Smooth muscle cell (in vitro differentiated cells): Measurements from ENCODE around the gene ERGIC1. TPM values are rescaled to one million over a fixed set of nuclear protein-coding genes. Genes with fewer than 3 reads are reported as not detected.

Source experiments
- DNase-seq: peaks from one replicate; lab custom pipeline; 2025; ENCODE audit not compliant: unreplicated experiment; lab: John Stamatoyannopoulos, UW
- H2AFZ ChIP-seq: fragments of 200-600 bp; sonication (generic); 2 replicates; pipeline ENCODE4 v1.6.0; 2016; ENCODE audit warnings: antibody characterized with exemption, low read depth, mild to moderate bottlenecking
- H3F3A ChIP-seq: fragments of 200-600 bp; sonication (generic); 2 replicates; pipeline ENCODE4 v1.6.0; 2017; ENCODE audit warnings: antibody characterized with exemption, low read depth
- H3K27ac ChIP-seq: fragments of 200-600 bp; sonication (generic); 2 replicates; pipeline ENCODE4 v1.5.1; 2016; ENCODE audit warnings: low read depth, mild to moderate bottlenecking
- H3K27me3 ChIP-seq: fragments of 200-600 bp; sonication (generic); 2 replicates; pipeline ENCODE4 v1.6.1; 2016; ENCODE audit warnings: low read depth, mild to moderate bottlenecking
- H3K36me3 ChIP-seq: fragments of 200-600 bp; sonication (generic); 2 replicates; pipeline ENCODE4 v1.5.1; 2016; ENCODE audit warnings: low read depth
- H3K4me1 ChIP-seq: fragments of 200-600 bp; sonication (generic); 2 replicates; pipeline ENCODE4 v1.5.1; 2016; ENCODE audit warnings: low read depth
- H3K4me2 ChIP-seq: fragments of 200-600 bp; sonication (generic); 2 replicates; pipeline ENCODE4 v1.6.0; 2016; ENCODE audit warnings: mild to moderate bottlenecking
- H3K4me3 ChIP-seq: fragments of 200-600 bp; sonication (generic); 2 replicates; pipeline ENCODE4 v1.5.1; 2016; ENCODE audit warnings: mild to moderate bottlenecking
- H3K79me2 ChIP-seq: fragments of 200-600 bp; sonication (generic); 2 replicates; pipeline ENCODE4 v1.6.0; 2016; ENCODE audit warnings: low read depth, mild to moderate bottlenecking
- H3K9ac ChIP-seq: fragments of 200-600 bp; sonication (generic); 2 replicates; pipeline ENCODE4 v1.6.0; 2016; ENCODE audit warnings: low read depth
- H3K9me3 ChIP-seq: fragments of 200-600 bp; sonication (generic); replicated peaks from 2 replicates; pipeline ENCODE4 v1.5.1; 2016; ENCODE audit warnings: low read depth
- H4K20me1 ChIP-seq: fragments of 200-600 bp; sonication (generic); 2 replicates; pipeline ENCODE4 v1.6.0; 2016; ENCODE audit warnings: low read depth
- CTCF ChIP-seq: fragments of 200-600 bp; sonication (generic); IDR thresholded peaks from 2 replicates; pipeline ENCODE4 v1.5.1; 2017; ENCODE audit warnings: borderline replicate concordance, mild to moderate bottlenecking, antibody characterized with exemption; ENCODE audit not compliant: insufficient read depth, poor library complexity, severe bottlenecking
- WGBS: methylation state at CpG from one replicate; pipeline ENCODE4 v1.1.7; 2016; ENCODE audit warnings: low lambda C conversion rate; 5-methylcytosine and 5-hydroxymethylcytosine counted together
- polyA plus RNA-seq: library from polyadenylated mRNA; unstranded; fragments of >200 nt; fragmentation: Nextera tagmentation; extraction: Ambion mirVana; gene quantifications from 2 replicates; pipeline ENCODE4 v1.2.1, GENCODE V29; 2016
- total RNA-seq: library from RNA; depleted of rRNA; stranded (reverse); fragments of >200 nt; gene quantifications from 2 replicates; pipeline ENCODE4 v1.2.3, GENCODE V29; 2014

ERGIC1 gene
- total and polyA plus RNA-seq, 2 experiments from 2014 or later: 38.2 to 140 TPM

GRCh38 chr5:172800088-172800551 is 33.9 kb upstream of the ERGIC1 start:
- Histone ChIP-seq H3K4me1 (no peaks in the 10 kb centered on the region), H3K4me2 (no peak overlapping the region)
- DNase-seq: no peak

DNA sequence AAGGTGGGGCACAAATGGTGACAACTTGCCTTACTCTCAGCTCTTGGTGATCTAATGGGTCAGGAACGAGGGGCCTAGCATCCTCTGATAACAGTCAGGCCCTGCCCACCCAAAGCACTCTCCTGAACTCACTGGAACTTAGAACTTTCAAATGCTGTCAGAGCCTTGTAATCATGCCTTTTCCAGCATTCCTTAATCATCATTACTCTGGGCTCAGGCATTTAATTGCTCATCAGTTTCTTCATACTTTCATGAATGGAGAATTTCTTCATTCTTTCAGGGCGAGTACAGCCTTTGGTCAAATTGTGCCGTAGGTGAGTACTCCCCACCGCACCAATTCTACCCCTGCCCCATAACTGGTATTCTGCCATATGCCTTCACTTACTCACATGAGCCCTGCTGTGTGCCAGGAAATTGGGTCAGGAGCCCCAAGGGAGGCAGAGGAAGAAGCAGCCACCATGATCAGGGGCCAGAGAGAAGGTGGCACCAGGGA is 32.8 kb upstream of the ERGIC1 start:
- Histone ChIP-seq H3K27ac (peak overlapping the region; percentile 84), H3K4me3 (no peak overlapping the region), H3K79me2 (no peaks in the 10 kb centered on the region), H3K27me3 (no peaks in the 10 kb centered on the region), H3K4me1 (no peaks in the 10 kb centered on the region), H3K9ac (peak overlapping the region; percentile 70), H2AFZ (no peak overlapping the region), H4K20me1 (no peaks in the 10 kb centered on the region), H3K9me3 (no peaks in the 10 kb centered on the region), H3K36me3 (no peaks in the 10 kb centered on the region), H3F3A (peaks cover 4% of the 10 kb centered on the region), H3K4me2 (no peak overlapping the region)
- DNase-seq: no peak
- WGBS: 41% methylated on average over 4 of the region's 4 CpGs
- TF ChIP-seq CTCF: no peak

More at GRCh38 chr5:172800088-172800551, 33.9 kb upstream of the ERGIC1 start:
- H3K4me3 ChIP-seq: no peak overlapping the region
- no peaks in the 10 kb centered on the region for H3K9me3 ChIP-seq
- peaks cover 4% of the 10 kb centered on the region for H3F3A ChIP-seq
- 40% methylated on average over 16 of the region's 16 CpGs for WGBS
- H3K27ac ChIP-seq: peak overlapping the region; percentile 84
- H3K79me2 ChIP-seq: no peaks in the 10 kb centered on the region
- no peaks in the 10 kb centered on the region for H3K36me3 ChIP-seq
- peak overlapping the region; percentile 56 for H3K9ac ChIP-seq
- no peak overlapping the region for H2AFZ ChIP-seq
- no peaks in the 10 kb centered on the region for H3K27me3 ChIP-seq
- no peaks in the 10 kb centered on the region for H4K20me1 ChIP-seq
- TF ChIP-seq CTCF: no peak

DNA sequence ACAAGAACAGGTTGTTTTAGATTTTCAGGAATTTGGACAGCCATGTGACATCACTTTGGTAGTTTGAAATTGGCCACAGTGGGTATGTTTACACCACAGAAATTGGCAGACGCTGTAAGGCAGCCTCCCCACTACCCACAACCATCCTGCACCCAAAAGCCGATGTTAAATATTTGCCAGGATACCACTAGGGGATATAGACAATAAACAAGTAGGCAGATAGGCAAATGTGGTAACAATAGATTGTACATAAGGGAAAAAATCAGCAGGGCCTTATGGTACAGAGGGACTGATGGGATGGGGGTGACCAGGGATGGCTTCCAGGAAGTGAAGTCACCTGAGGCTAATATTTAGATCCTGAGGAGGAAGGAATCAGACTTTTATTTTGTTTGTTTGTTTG is 31.9 kb upstream of the ERGIC1 start:
- Histone ChIP-seq H3F3A (peaks cover 4% of the 10 kb centered on the region), H3K4me1 (no peaks in the 10 kb centered on the region), H3K9me3 (no peaks in the 10 kb centered on the region), H3K9ac (peak overlapping the region; percentile 70), H3K36me3 (no peaks in the 10 kb centered on the region), H3K4me2 (peak overlapping the region; percentile 4), H4K20me1 (no peaks in the 10 kb centered on the region), H3K4me3 (no peak overlapping the region), H3K27ac (peak overlapping the region; percentile 84), H3K79me2 (no peaks in the 10 kb centered on the region), H2AFZ (no peak overlapping the region), H3K27me3 (no peaks in the 10 kb centered on the region)
- 92% methylated on average over 2 of the region's 2 CpGs for WGBS
- no peak for TF ChIP-seq CTCF
- DNase-seq: no peak

- H3K4me1 ChIP-seq: no peaks in the 10 kb centered on the region
- H3K4me2 ChIP-seq: peak overlapping the region; percentile 41
Measured at GRCh38 chr5:172802567-172803176, 31.4 kb upstream of the ERGIC1 start.

More at GRCh38 chr5:172802567-172803176, 31.4 kb upstream of the ERGIC1 start:
- Histone ChIP-seq H3K9ac (no peak overlapping the region), H2AFZ (no peak overlapping the region), H3K79me2 (no peaks in the 10 kb centered on the region), H3K36me3 (no peaks in the 10 kb centered on the region), H3F3A (peaks cover 4% of the 10 kb centered on the region), H3K27me3 (no peaks in the 10 kb centered on the region), H3K4me3 (no peak overlapping the region), H3K27ac (peak overlapping the region; percentile 84), H4K20me1 (no peaks in the 10 kb centered on the region), H3K9me3 (no peaks in the 10 kb centered on the region)
- DNase-seq: no peak
- TF ChIP-seq CTCF: no peak
- WGBS: 66% methylated on average over 4 of the region's 4 CpGs
